ENCODE measurements around the gene SRXN1. TPM values are rescaled to one million over a fixed set of nuclear protein-coding genes. Genes with fewer than 3 reads are reported as not detected.

SRXN1 gene
- total and polyA plus RNA-seq, 9 of the 15 experiments (the other 6 are each of a cell fraction or from before 2014, with no cell fraction given): 6.8 to 36.4 (median 21.6) TPM

DNA sequence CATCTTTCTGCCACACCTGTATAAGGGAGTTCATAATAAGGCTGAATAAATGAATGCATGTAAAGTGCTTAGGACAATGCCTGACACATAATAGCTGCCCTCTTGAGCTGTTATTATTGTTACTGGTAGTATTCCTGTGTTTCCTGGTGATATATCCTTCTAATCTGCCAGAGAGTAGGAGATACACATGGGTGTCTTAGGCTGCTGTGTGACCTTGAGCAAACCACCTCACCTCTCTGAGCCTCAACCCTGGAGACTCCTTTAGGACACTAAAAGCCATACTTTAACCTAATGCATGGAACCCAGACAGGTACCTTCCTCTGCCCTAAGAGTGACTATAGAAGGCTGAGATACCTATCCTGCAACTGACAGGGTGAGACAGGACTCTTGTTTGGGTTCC lies 15.1 kb upstream of the SRXN1 start:
- Histone ChIP-seq H3K4me3 (no peak overlapping the region), H3K4me1 (replicated peaks in 1 of 2; ENCODE audit: control insufficient read depth in 2 of 2, insufficient read depth in 2 of 2, low read length in 2 of 2) (peaks cover 38 to 43% of the 10 kb centered on the region in 2 experiments), H3K9me3 (replicated peaks; ENCODE audit: control insufficient read depth, insufficient read depth, low read depth, low read length) (no peaks in the 10 kb centered on the region), H3K27me3 (ENCODE audit: control insufficient read depth in 2 of 2, insufficient read depth in 2 of 2, low read length in 2 of 2) (no peaks in the 10 kb centered on the region), H3K4me2 (ENCODE audit: insufficient read depth, low read length) (no peak overlapping the region), H4K20me1 (replicated peaks; ENCODE audit: control insufficient read depth, insufficient read depth, low read length) (no peaks in the 10 kb centered on the region), H3K27ac (ENCODE audit: extremely low read depth, low read depth, low read length) (no peak overlapping the region), H3K36me3 (ENCODE audit: control insufficient read depth, insufficient read depth, low read length) (no peaks in the 10 kb centered on the region), H2AFZ (ENCODE audit: low read depth, low read length) (no peak overlapping the region), H3K9me1 (ENCODE audit: control insufficient read depth, insufficient read depth, low read length) (no peaks in the 10 kb centered on the region), H3K9ac (ENCODE audit: insufficient read depth in 1 of 2, low read depth in 2 of 2, low read length in 2 of 2) (no peak overlapping the region), H3K79me2 (ENCODE audit: control insufficient read depth, insufficient read depth, low read length) (no peaks in the 10 kb centered on the region)
- peak; percentile 51 for TF ChIP-seq RBM25 (IDR thresholded peaks at IDR 0.05; ENCODE audit: low read depth, low read length, severe bottlenecking)
- no peak for TF ChIP-seq STAT5A (IDR thresholded peaks at IDR 0.05; ENCODE audit: borderline replicate concordance, low read length)
- peak; percentile 64 for TF ChIP-seq ZFP36 (IDR thresholded peaks at IDR 0.05; ENCODE audit: low read depth, low read length, partially characterized antibody)
- TF ChIP-seq NFE2L1 (tag; IDR thresholded peaks at IDR 0.05; ENCODE audit: borderline replicate concordance, low read depth): no peak
- FAIRE-seq (no peak), ATAC-seq (no peak), DNase-seq (ENCODE audit: extremely low read depth in 1 of 4, low spot score in 3 of 4) (no peak)
- ChIA-PET POLR2A (interaction anchor here (1.4 kb wide), 1 partner anchor 13 kb away, joined by 8 read pairs; no protein-coding TSS in a partner anchor), CTCF (ENCODE audit: low intra/inter-chr PET ratio) (interaction anchor here (1.1 to 1.3 kb wide), 2 partner anchors 14 to 71 kb away, joined by 3 read pairs; no protein-coding TSS in a partner anchor)
- in situ Hi-C loops (cut with MboI): no loop called here
- BruUV-seq (replicated peaks): no TSS peak
- intact Hi-C loops (cut with micrococcal nuclease): no loop called here

- peak; percentile 86 for FAIRE-seq
- H3K36me3 ChIP-seq (ENCODE audit: control insufficient read depth, insufficient read depth, low read length): no peaks in the 10 kb centered on the region
- H3K4me2 ChIP-seq (ENCODE audit: insufficient read depth, low read length): no peak overlapping the region
- in situ Hi-C loops (cut with MboI): no loop called here
- ChIA-PET CTCF (ENCODE audit: low intra/inter-chr PET ratio) (interaction anchor here (1.1 to 1.3 kb wide), 2 partner anchors 13 to 72 kb away, joined by 3 read pairs; no protein-coding TSS in a partner anchor), POLR2A (interaction anchor here (0.5 to 1.4 kb wide), 7 partner anchors 8 to 163 kb away, joined by 3 to 8 read pairs (median 3); partner anchors contain the start of gene SCRT2)
- H2AFZ ChIP-seq (ENCODE audit: low read depth, low read length): peak overlapping the region; percentile 72
- H3K79me2 ChIP-seq (ENCODE audit: control insufficient read depth, insufficient read depth, low read length): no peaks in the 10 kb centered on the region
- no TSS peak for BruUV-seq (replicated peaks)
- no peaks in the 10 kb centered on the region for H4K20me1 ChIP-seq (replicated peaks; ENCODE audit: control insufficient read depth, insufficient read depth, low read length)
- intact Hi-C loops (cut with micrococcal nuclease): no loop called here
- peak; percentile 66 for ATAC-seq
- H3K4me1 ChIP-seq (replicated peaks in 1 of 2; ENCODE audit: control insufficient read depth in 2 of 2, insufficient read depth in 2 of 2, low read length in 2 of 2): peaks cover 34 to 40% of the 10 kb centered on the region in 2 experiments
- no peak overlapping the region; the same call in 2 of the 3 replicates for H3K27ac ChIP-seq (ENCODE audit: extremely low read depth, low read depth, low read length)
- H3K9ac ChIP-seq (ENCODE audit: insufficient read depth in 1 of 2, low read depth in 2 of 2, low read length in 2 of 2): no peak overlapping the region
- H3K9me1 ChIP-seq (ENCODE audit: control insufficient read depth, insufficient read depth, low read length): no peaks in the 10 kb centered on the region
- H3K27me3 ChIP-seq (ENCODE audit: control insufficient read depth in 2 of 2, insufficient read depth in 2 of 2, low read length in 2 of 2): no peaks in the 10 kb centered on the region
- H3K9me3 ChIP-seq (replicated peaks; ENCODE audit: control insufficient read depth, insufficient read depth, low read depth, low read length): no peaks in the 10 kb centered on the region
- 26% methylated on average over 8 of the region's 9 CpGs for WGBS (ENCODE audit: insufficient coverage, low coverage, missing lambda C conversion rate)
- peak; percentile 47 to 78 (median 61) for DNase-seq (ENCODE audit: extremely low read depth in 1 of 4, low spot score in 3 of 4)
- no peak overlapping the region for H3K4me3 ChIP-seq
- TF ChIP-seq RAD21 (CRISPR knock-in tag; conservative IDR thresholded peaks at IDR 0.05 in 1 of 2, IDR thresholded peaks at IDR 0.05 in 1 of 2): peak; percentile 57 to 72
These were observed 14.5 kb upstream of the SRXN1 start for GRCh38 chr20:667351-668034.

All from K562 (cell line).